RCC 7860 (cell line): ENCODE data around the gene TCAF1.
"Not testable (repeated sequence)": the region's sequence is repeated elsewhere in the genome, so short reads cannot be mapped to it uniquely, and the experiment has no call there.

Experiments used
- DNase-seq: peaks from one replicate; pipeline ENCODE4 v3.0.0-alpha.2; 2015; ENCODE audit warnings: low spot score
- FAIRE-seq: peaks from 2 replicates; lab custom pipeline; 2012; peaks lifted over from hg19 to GRCh38; lab: Jason Lieb, UNC

The TCAF1 gene

GRCh38 chr7:143871534-143871933 is 30.4 kb downstream of the TCAF1 start:
- not testable (repeated sequence) for FAIRE-seq, DNase-seq

- FAIRE-seq, DNase-seq: not testable (repeated sequence)
These were observed 44.0 kb downstream of the TCAF1 start for GRCh38 chr7:143857994-143858393.

- not testable (repeated sequence) for FAIRE-seq, DNase-seq
These were observed 46.5 kb downstream of the TCAF1 start for GRCh38 chr7:143855443-143855842.

- DNase-seq, result no peak
These were observed 51.3 kb downstream of the TCAF1 start for GRCh38 chr7:143850682-143851081.

GRCh38 chr7:143849785-143850479 is 52.0 kb downstream of the TCAF1 start:
- no peak for FAIRE-seq
- no peak for DNase-seq

More at GRCh38 chr7:143850682-143851081, 51.3 kb downstream of the TCAF1 start:
- FAIRE-seq, result no peak

- no peak for FAIRE-seq
- DNase-seq, result peak; percentile 3
These were observed 53.8 kb downstream of the TCAF1 start for GRCh38 chr7:143848192-143848591.

GRCh38 chr7:143846692-143847091 is 55.3 kb downstream of the TCAF1 start:
- FAIRE-seq, result peak; percentile 23
- DNase-seq, result peak; percentile 5

GRCh38 chr7:143841696-143842095 is 60.3 kb downstream of the TCAF1 start:
- not testable (repeated sequence) for FAIRE-seq, DNase-seq

GRCh38 chr7:143840062-143840461 is 61.9 kb downstream of the TCAF1 start:
- not testable (repeated sequence) for DNase-seq, FAIRE-seq

GRCh38 chr7:143837223-143837622 is 64.8 kb downstream of the TCAF1 start:
- not testable (repeated sequence) for FAIRE-seq

GRCh38 chr7:143836622-143837021 is 65.4 kb downstream of the TCAF1 start:
- peak; percentile 87 for FAIRE-seq
- not testable (repeated sequence) for DNase-seq

More at GRCh38 chr7:143837223-143837622, 64.8 kb downstream of the TCAF1 start:
- not testable (repeated sequence) for DNase-seq

- not testable (repeated sequence) for DNase-seq, FAIRE-seq
These were observed 65.9 kb downstream of the TCAF1 start for GRCh38 chr7:143836088-143836487.

GRCh38 chr7:143826578-143826977 is 75.4 kb downstream of the TCAF1 start:
- not testable (repeated sequence) for FAIRE-seq, DNase-seq

GRCh38 chr7:143824295-143825135 is 77.5 kb downstream of the TCAF1 start:
- not testable (repeated sequence) for DNase-seq, FAIRE-seq

GRCh38 chr7:143823634-143824294 is 78.2 kb downstream of the TCAF1 start:
- peak; percentile 82 for FAIRE-seq
- not testable (repeated sequence) for DNase-seq

- DNase-seq, FAIRE-seq: not testable (repeated sequence)
These were observed 80.3 kb downstream of the TCAF1 start for GRCh38 chr7:143821392-143822277.

GRCh38 chr7:143817873-143818272 is 84.1 kb downstream of the TCAF1 start:
- not testable (repeated sequence) for DNase-seq
- FAIRE-seq, result peak; percentile 52

- DNase-seq, FAIRE-seq: not testable (repeated sequence)
These were observed 85.4 kb downstream of the TCAF1 start for GRCh38 chr7:143816471-143817133.

GRCh38 chr7:143810639-143811038 is 91.3 kb downstream of the TCAF1 start:
- not testable (repeated sequence) for FAIRE-seq, DNase-seq
